Left renal cortex interstitium (tissue), 4 donors: ENCODE data around the gene WWOX. TPM values are rescaled to one million over a fixed set of nuclear protein-coding genes. Genes with fewer than 3 reads are reported as not detected.
"Not testable (repeated sequence)": the region's sequence is repeated elsewhere in the genome, so short reads cannot be mapped to it uniquely, and the experiment has no call there.

Source experiments
- DNase-seq, 4 donors: peaks; one replicate each; pipeline ENCODE4 v3.0.0-alpha.2; 2013; ENCODE audit warnings: low read depth in 4 of 4, low spot score in 2 of 4, missing footprints in 1 of 4
- polyA plus RNA-seq, 4 donors: library from polyadenylated mRNA; unstranded; fragments of 120-200 nt; gene quantifications; one replicate each; pipeline ENCODE4 v1.2.1, GENCODE V29; 2013; ENCODE audit not compliant: insufficient read length in 4 of 4

The WWOX gene
- 10 to 100 TPM; 32.7 to 42.3 (median 37.2) TPM for polyA plus RNA-seq

- peak; percentile 94 to 96 (median 96) for DNase-seq
Observed at GRCh38 chr16:78099271-78100111, at the start of gene WWOX. WWOX (plus strand) TSS chr16:78099654.

- no peak for DNase-seq
Observed at GRCh38 chr16:78050734-78051400, 48.6 kb upstream of the WWOX start.

GRCh38 chr16:78057803-78058564, 41.5 kb upstream of the WWOX start:
- no peak for DNase-seq

GRCh38 chr16:78059806-78060205, 39.6 kb upstream of the WWOX start:
- not testable (repeated sequence) for DNase-seq

GRCh38 chr16:78060295-78060694, 39.2 kb upstream of the WWOX start:
- no peak for DNase-seq

GRCh38 chr16:78060809-78061208, 38.6 kb upstream of the WWOX start:
- DNase-seq: no peak

- no peak for DNase-seq
Observed at GRCh38 chr16:78065319-78065718, 34.1 kb upstream of the WWOX start.

- DNase-seq: no peak
Observed at GRCh38 chr16:78069913-78070312, 29.5 kb upstream of the WWOX start.

GRCh38 chr16:78072275-78072674, 27.2 kb upstream of the WWOX start:
- DNase-seq: no peak

- no peak for DNase-seq
Observed at GRCh38 chr16:78075800-78076199, 23.7 kb upstream of the WWOX start.

GRCh38 chr16:78081341-78081740, 18.1 kb upstream of the WWOX start:
- no peak for DNase-seq

- DNase-seq: no peak
Observed at GRCh38 chr16:78091419-78091818, 8.0 kb upstream of the WWOX start.

- no peak for DNase-seq
Observed at GRCh38 chr16:78092758-78093157, 6.7 kb upstream of the WWOX start.

GRCh38 chr16:78094166-78094565, 5.3 kb upstream of the WWOX start:
- no peak for DNase-seq

- DNase-seq: no peak
Observed at GRCh38 chr16:78094998-78095397, 4.5 kb upstream of the WWOX start.

GRCh38 chr16:78096386-78096785, 3.1 kb upstream of the WWOX start:
- DNase-seq: no peak

- DNase-seq: no peak
Observed at GRCh38 chr16:78097548-78097947, 1.9 kb upstream of the WWOX start.

GRCh38 chr16:78098087-78098486, 1.4 kb upstream of the WWOX start:
- DNase-seq: no peak

GRCh38 chr16:78098595-78099270, 721 bp upstream of the WWOX start:
- no peak for DNase-seq

GRCh38 chr16:78100112-78100467, 636 bp downstream of the WWOX start:
- no peak for DNase-seq
